Panc1 (cell line): Measurements from ENCODE around the gene MSI2.

Source experiments
- POLR2AphosphoS5 ChIP-seq: IDR thresholded peaks from 2 replicates; pipeline ENCODE4 v1.6.1; 2012; ENCODE audit warnings: mild to moderate bottlenecking, low read depth, low read length, moderate library complexity
- SIN3A ChIP-seq: IDR thresholded peaks from 2 replicates; pipeline ENCODE4 v1.6.1; 2012; ENCODE audit warnings: low read depth, mild to moderate bottlenecking, low read length, moderate library complexity, borderline replicate concordance; ENCODE audit not compliant: insufficient read depth
- TCF7L2 ChIP-seq: IDR thresholded peaks from 2 replicates; pipeline ENCODE4 v1.6.1; 2011; ENCODE audit warnings: mild to moderate bottlenecking, low read depth, low read length, inconsistent platforms
- TF ChIP-seq, protein P1 (sequence below): fragments of 450-650 bp; IDR thresholded peaks from 2 replicates; pipeline ENCODE4 v1.5.1; 2017; ENCODE audit warnings: mild to moderate bottlenecking
- TF ChIP-seq, protein P2 (sequence below), 2 experiments: IDR thresholded peaks; 2 replicates each; pipeline ENCODE4 v1.6.1; 2011 to 2012; ENCODE audit warnings: low read depth in 2 of 2, control low read depth in 1 of 2, low read length in 1 of 2, mild to moderate bottlenecking in 1 of 2, moderate library complexity in 1 of 2; ENCODE audit not compliant: insufficient read depth in 1 of 2

DNA sequence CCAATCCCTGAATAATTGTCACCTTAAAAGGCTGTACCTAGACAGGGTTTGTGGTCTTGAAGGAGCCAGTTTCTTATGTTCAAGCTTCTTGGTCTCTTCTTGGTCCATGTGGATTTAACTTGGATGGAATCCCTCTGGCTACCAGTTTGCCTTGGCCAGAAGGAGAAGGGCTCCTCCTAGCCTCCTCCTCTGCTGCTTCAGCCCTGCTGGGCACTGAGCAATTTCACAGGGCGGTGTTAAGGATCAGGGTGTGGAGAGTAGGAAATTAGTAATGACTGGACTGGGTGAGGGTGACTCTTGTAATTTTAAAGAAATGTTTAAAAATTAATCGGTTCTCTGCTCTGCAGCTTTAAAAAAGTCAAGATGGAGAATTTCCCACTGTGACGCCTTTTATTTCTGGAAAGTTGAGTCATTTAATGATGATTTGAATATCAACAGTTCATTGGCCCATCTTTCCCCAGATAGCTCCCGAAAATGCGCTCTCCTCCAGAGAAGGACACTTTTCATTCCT, 96.4 kb downstream of the MSI2 start:
- TF ChIP-seq, protein P1, sequence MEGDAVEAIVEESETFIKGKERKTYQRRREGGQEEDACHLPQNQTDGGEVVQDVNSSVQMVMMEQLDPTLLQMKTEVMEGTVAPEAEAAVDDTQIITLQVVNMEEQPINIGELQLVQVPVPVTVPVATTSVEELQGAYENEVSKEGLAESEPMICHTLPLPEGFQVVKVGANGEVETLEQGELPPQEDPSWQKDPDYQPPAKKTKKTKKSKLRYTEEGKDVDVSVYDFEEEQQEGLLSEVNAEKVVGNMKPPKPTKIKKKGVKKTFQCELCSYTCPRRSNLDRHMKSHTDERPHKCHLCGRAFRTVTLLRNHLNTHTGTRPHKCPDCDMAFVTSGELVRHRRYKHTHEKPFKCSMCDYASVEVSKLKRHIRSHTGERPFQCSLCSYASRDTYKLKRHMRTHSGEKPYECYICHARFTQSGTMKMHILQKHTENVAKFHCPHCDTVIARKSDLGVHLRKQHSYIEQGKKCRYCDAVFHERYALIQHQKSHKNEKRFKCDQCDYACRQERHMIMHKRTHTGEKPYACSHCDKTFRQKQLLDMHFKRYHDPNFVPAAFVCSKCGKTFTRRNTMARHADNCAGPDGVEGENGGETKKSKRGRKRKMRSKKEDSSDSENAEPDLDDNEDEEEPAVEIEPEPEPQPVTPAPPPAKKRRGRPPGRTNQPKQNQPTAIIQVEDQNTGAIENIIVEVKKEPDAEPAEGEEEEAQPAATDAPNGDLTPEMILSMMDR: no peak
- TF ChIP-seq POLR2AphosphoS5 (no peak), SIN3A (no peak), TCF7L2 (no peak)
- TF ChIP-seq, protein P2, sequence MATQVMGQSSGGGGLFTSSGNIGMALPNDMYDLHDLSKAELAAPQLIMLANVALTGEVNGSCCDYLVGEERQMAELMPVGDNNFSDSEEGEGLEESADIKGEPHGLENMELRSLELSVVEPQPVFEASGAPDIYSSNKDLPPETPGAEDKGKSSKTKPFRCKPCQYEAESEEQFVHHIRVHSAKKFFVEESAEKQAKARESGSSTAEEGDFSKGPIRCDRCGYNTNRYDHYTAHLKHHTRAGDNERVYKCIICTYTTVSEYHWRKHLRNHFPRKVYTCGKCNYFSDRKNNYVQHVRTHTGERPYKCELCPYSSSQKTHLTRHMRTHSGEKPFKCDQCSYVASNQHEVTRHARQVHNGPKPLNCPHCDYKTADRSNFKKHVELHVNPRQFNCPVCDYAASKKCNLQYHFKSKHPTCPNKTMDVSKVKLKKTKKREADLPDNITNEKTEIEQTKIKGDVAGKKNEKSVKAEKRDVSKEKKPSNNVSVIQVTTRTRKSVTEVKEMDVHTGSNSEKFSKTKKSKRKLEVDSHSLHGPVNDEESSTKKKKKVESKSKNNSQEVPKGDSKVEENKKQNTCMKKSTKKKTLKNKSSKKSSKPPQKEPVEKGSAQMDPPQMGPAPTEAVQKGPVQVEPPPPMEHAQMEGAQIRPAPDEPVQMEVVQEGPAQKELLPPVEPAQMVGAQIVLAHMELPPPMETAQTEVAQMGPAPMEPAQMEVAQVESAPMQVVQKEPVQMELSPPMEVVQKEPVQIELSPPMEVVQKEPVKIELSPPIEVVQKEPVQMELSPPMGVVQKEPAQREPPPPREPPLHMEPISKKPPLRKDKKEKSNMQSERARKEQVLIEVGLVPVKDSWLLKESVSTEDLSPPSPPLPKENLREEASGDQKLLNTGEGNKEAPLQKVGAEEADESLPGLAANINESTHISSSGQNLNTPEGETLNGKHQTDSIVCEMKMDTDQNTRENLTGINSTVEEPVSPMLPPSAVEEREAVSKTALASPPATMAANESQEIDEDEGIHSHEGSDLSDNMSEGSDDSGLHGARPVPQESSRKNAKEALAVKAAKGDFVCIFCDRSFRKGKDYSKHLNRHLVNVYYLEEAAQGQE (IDR thresholded peaks at IDR 0.05; ENCODE audit: insufficient read depth in 1 of 2, low read depth in 2 of 2, low read length in 1 of 2): no peak
